NCI-H2107 treated with DMSO at 0.1 percent for 48 hours (cell line): ENCODE results near the gene FRK.
"Not testable (repeated sequence)": the region's sequence is repeated elsewhere in the genome, so short reads cannot be mapped to it uniquely, and the experiment has no call there.

ENCODE experiments used
- DNase-seq: peaks from one replicate; lab custom pipeline; 2025; ENCODE audit not compliant: unreplicated experiment; lab: John Stamatoyannopoulos, UW

The FRK gene

GRCh38 chr6:115891750-115892149, 168.9 kb downstream of the FRK start:
- no peak for DNase-seq

DNA sequence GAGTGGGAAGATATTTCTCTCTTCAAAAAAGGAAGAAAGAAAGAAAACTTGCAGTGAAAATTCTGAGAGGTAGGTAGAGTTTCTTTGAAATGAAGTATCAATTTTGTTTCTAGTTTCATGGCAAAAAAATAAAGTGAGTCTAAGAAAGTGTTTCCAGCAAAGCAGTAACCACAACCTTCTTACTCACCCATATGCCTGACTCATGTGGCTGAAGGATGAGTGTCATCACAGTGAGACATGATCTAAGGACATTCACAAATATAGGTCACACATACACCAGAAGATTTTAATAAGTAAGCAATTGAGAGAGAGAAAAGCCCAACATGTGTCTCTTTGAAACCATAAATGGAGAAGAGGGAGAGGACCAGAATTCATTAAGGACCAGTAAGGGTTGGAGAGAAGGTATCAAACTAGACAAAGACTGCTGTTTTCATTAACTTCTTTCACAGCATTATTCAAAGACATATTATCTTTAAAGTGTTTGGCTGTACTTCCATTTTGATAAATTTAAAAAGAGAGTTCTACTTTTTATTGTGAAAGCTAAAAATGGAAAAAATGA, 169.5 kb downstream of the FRK start:
- no peak for DNase-seq

DNA sequence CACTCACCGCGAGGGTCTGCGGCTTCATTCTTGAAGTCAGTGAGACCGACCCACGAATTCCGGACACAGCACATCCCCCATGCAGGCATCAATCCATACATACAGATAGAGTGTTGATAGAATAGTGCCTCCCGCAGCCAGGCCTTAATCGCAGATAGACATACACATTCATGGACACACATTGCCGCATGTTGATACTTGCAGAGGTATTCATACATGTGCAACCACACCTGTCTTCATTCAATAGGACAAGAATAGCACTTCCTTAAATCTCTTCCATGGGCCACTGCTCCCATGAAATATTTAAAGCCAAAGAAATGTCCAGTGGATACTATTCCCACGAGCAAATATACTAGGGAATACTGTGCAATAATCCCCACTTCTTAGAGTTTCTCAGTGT, 170.5 kb downstream of the FRK start:
- no peak for DNase-seq

DNA sequence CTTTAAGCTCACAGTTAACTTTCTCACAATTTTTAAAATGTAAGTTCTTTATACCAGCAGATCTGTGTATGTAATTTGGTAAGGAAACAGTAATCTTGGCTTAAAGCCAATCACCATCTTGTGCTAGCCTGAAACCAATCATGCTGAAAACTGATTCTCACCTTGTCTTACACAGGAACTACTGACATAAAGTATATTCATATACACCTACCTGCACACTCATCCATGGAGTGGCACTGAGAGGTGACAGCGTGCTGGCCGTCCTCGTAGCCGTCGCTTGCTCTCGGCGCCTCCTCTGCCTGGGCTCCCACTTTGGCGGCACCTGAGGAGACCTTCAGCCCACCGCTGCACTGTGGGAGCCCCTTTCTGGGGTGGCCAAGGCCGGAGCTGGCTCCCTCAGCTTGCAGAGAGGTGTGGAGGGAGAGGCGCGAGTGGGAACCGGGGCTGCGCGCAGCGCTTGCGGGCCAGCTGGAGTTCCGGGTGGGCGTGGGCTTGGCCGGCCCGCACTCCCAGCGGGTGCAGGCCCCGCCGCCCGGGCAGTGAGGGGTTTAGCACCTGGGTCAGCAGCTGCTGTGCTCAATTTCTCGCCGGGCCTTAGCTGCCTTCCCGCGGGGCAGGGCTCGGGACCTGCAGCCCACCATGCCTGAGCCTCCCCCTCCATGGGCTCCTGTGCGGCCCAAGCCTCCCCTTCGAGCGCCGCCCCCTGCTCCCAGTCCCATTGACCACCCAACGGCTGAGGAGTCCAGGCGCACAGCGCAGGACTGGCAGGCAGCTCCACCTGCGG, 171.8 kb downstream of the FRK start:
- DNase-seq, result not testable (repeated sequence)

- no peak for DNase-seq
Measured at GRCh38 chr6:115887891-115888290, 172.8 kb downstream of the FRK start.

GRCh38 chr6:115885636-115886366, 174.9 kb downstream of the FRK start:
- no peak for DNase-seq

DNA sequence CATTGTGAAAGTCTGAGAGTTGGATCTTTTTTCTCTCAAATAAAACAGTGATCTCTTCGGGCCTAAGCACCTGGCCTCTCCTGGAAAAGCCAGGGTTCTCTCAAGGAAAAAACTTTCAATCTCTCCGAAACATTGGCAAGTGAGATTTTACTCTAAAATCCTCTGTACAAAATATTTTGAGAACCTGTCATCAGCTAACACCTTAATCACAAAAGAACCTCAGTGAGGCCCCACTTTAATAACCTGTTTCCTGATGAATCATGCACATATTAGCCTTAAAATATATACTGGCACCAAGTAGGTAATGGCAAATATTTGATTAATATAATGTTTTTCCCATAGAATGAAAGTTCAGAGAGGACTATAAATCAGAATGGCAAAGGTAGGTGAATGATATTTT, 177.9 kb downstream of the FRK start:
- no peak for DNase-seq

GRCh38 chr6:115882174-115882573, 178.5 kb downstream of the FRK start:
- no peak for DNase-seq
